ENCODE results near the gene TACO1. TPM values are rescaled to one million over a fixed set of nuclear protein-coding genes. Genes with fewer than 3 reads are reported as not detected.

TACO1 gene
- total and polyA plus RNA-seq, 7 donors: 11.2 to 50.9 (median 19.9) TPM

DNA sequence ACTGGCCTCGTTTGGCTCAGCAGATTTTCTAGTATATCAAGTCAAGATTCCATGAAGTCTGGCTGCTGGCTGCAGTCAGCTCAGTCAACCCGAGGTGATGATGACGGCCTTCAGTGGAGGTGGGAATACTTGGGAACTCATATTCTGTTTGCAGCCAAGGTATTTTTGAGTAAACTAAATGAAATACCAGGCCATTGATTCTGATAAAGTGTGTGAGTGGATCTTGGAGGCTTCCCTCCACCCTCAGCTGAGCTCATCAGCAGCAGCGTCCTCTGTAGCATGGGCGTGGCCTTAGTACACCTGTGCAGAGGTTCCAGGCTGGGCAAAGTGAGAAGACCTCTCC is 22.0 kb upstream of the TACO1 start:
- no peaks in the 10 kb centered on the region for H3K4me1 ChIP-seq
- H3K4me3 ChIP-seq: no peak overlapping the region
- 54 to 72% methylated on average over 5 of the region's 5 CpGs for WGBS, 2 donors
- no peaks in the 10 kb centered on the region for H3K9me3 ChIP-seq
- TF ChIP-seq POLR2A (IDR thresholded peaks at IDR 0.05): no peak
- no peaks in the 10 kb centered on the region for H3K27me3 ChIP-seq
- no peak overlapping the region for H3K27ac ChIP-seq
- DNase-seq: no peak
- intact Hi-C loops (cut with DNase I): no loop called here
- peaks cover 11 to 48% (median 22%) of the 10 kb centered on the region in 4 donors for H3K36me3 ChIP-seq

DNA sequence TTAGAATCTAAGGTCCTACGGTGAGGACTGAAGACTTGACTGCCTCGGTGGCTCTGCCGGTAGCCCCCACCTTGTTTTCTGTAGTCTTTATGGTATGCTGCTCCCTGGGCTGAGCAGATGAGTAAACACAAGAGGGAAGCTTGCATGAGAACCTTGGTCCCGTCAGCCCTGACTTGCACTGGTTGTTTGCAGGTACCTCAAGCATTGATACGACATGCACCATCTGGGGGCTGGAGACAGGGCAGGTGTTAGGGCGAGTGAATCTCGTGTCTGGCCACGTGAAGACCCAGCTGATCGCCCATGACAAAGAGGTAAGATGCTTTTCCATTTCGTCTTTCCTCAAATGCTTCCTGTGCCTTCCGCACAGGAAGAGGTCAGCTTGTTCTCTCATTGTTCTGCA is 21.1 kb upstream of the TACO1 start:
- Histone ChIP-seq H3K9me3 (no peaks in the 10 kb centered on the region), H3K27ac (no peak overlapping the region), H3K36me3 (peaks cover 18 to 57% (median 27%) of the 10 kb centered on the region in 4 donors), H3K27me3 (no peaks in the 10 kb centered on the region), H3K4me3 (no peak overlapping the region), H3K4me1 (no peaks in the 10 kb centered on the region)
- TF ChIP-seq, protein P1, sequence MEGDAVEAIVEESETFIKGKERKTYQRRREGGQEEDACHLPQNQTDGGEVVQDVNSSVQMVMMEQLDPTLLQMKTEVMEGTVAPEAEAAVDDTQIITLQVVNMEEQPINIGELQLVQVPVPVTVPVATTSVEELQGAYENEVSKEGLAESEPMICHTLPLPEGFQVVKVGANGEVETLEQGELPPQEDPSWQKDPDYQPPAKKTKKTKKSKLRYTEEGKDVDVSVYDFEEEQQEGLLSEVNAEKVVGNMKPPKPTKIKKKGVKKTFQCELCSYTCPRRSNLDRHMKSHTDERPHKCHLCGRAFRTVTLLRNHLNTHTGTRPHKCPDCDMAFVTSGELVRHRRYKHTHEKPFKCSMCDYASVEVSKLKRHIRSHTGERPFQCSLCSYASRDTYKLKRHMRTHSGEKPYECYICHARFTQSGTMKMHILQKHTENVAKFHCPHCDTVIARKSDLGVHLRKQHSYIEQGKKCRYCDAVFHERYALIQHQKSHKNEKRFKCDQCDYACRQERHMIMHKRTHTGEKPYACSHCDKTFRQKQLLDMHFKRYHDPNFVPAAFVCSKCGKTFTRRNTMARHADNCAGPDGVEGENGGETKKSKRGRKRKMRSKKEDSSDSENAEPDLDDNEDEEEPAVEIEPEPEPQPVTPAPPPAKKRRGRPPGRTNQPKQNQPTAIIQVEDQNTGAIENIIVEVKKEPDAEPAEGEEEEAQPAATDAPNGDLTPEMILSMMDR (IDR thresholded peaks at IDR 0.05): no peak
- TF ChIP-seq POLR2AphosphoS5 (IDR thresholded peaks at IDR 0.05): no peak
- no peak for TF ChIP-seq POLR2A (IDR thresholded peaks at IDR 0.05)
- no peak for TF ChIP-seq EP300 (IDR thresholded peaks at IDR 0.05)
- 66 to 73% methylated on average over 11 of the region's 11 CpGs for WGBS, 2 donors
- intact Hi-C loops (cut with DNase I): no loop called here
- DNase-seq: no peak

DNA sequence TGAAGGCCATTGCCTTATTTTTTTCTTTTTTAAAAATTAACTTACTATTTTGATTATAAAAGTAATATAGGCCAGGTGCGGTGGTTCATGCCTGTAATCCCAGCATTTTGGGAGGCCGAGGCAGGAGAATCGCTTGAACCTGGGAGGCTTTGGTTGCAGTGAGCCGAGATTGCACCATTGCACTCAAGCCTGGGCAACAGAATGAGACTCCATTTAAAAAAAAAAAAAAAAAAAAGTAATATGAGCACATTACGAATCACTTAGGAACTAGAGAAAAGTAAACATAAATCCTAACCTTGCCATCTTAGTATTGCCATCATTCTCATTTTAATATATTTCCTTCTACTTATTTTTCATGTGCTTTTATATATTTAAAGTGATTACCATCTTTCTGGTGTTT is 12.9 kb upstream of the TACO1 start:
- no peaks in the 10 kb centered on the region for H3K27me3 ChIP-seq
- H3K36me3 ChIP-seq: peaks cover 24 to 95% (median 56%) of the 10 kb centered on the region in 4 donors
- no peak overlapping the region for H3K27ac ChIP-seq
- DNase-seq: no peak
- WGBS, 2 donors: 93 to 95% methylated on average over 5 of the region's 5 CpGs
- TF ChIP-seq EP300 (IDR thresholded peaks at IDR 0.05) (no peak), POLR2A (IDR thresholded peaks at IDR 0.05) (no peak), POLR2AphosphoS5 (IDR thresholded peaks at IDR 0.05) (no peak)
- TF ChIP-seq, protein P1 (IDR thresholded peaks at IDR 0.05): no peak
- H3K4me3 ChIP-seq: no peak overlapping the region
- H3K9me3 ChIP-seq: no peaks in the 10 kb centered on the region
- intact Hi-C loops (cut with DNase I): no loop called here
- H3K4me1 ChIP-seq: no peaks in the 10 kb centered on the region

DNA sequence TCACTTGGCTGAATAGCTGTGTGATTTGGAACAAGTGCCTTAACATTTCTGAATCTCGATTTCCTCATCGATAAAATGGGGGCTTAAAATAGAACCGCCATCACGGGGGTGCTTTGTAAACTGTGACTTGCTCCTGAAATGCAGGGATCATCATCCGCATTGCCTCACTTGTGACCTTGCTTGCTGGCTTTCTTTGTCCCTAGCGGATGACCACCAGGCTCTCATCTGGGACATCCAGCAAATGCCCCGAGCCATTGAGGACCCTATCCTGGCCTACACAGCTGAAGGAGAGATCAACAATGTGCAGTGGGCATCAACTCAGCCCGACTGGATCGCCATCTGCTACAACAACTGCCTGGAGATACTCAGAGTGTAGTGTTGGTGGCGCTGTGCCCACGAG is 11.9 kb upstream of the TACO1 start:
- Histone ChIP-seq H3K4me3 (no peak overlapping the region), H3K36me3 (peaks cover 25 to 93% (median 48%) of the 10 kb centered on the region in 4 donors), H3K4me1 (no peaks in the 10 kb centered on the region), H3K9me3 (no peaks in the 10 kb centered on the region), H3K27ac (no peak overlapping the region), H3K27me3 (no peaks in the 10 kb centered on the region)
- 93% methylated on average over 11 of the region's 11 CpGs for WGBS, 2 donors
- TF ChIP-seq EP300 (IDR thresholded peaks at IDR 0.05) (no peak), POLR2A (IDR thresholded peaks at IDR 0.05) (no peak)
- TF ChIP-seq, protein P1 (IDR thresholded peaks at IDR 0.05): no peak
- DNase-seq: no peak
- intact Hi-C loops (cut with DNase I): no loop called here

DNA sequence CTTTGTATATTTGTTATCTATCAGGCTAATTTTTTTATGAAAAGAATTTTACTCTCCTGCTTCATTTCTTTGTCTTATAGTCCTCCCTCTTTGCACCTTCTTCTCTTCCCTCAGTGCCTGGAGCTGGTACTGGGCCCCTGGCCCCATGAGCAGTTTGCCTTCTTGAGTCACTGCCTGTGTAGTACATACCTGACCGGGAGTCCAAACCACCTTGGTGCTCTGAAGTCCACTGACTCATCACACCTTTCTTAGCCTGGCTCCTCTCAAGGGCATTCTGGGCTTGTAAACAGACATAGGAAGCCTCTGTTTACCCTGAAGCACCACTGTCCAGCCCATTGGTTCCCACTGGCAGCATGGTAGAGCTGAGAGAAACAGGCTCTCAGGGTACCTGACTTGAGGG is 11.0 kb upstream of the TACO1 start:
- Histone ChIP-seq H3K27ac (no peak overlapping the region), H3K4me1 (no peaks in the 10 kb centered on the region), H3K36me3 (peaks cover 25 to 91% (median 41%) of the 10 kb centered on the region in 4 donors), H3K27me3 (no peaks in the 10 kb centered on the region), H3K9me3 (no peaks in the 10 kb centered on the region), H3K4me3 (no peak overlapping the region)
- TF ChIP-seq POLR2AphosphoS5 (IDR thresholded peaks at IDR 0.05) (no peak), POLR2A (IDR thresholded peaks at IDR 0.05) (no peak), EP300 (IDR thresholded peaks at IDR 0.05) (no peak)
- TF ChIP-seq, protein P1 (IDR thresholded peaks at IDR 0.05): no peak
- intact Hi-C loops (cut with DNase I): no loop called here
- no peak for DNase-seq
- 96 to 97% methylated on average over 1 of the region's 1 CpG for WGBS, 2 donors

Measured in sigmoid colon (tissue), 7 donors.